ENCODE results near the gene CAMK2A. TPM values are rescaled to one million over a fixed set of nuclear protein-coding genes. Genes with fewer than 3 reads are reported as not detected.
A peak's percentile ranks its signal among the peaks of the same experiment; 100 is the strongest.

Gene CAMK2A
- total RNA-seq, 1 experiment from 2014 or later: not detected

DNA sequence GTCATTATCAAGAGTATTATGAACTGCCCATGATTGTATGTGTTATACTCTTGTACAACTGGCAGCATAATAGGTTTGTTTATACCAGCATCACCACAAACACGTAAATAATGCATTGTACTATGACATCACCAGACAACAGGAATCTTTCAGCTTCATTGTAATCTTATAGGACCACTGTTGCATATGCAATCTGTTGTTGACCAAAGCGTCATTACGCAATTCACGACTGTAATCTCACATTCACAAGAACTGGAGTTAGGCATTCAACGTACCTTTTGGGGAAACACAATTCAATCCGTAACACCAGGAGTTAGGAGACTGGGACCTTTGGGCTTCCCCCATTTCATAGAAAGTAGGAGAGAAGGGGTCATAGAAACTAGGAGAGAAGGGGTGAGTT, 33.5 kb upstream of the CAMK2A start:
- peaks cover 3% of the 10 kb centered on the region for H3K9me3 Mint-ChIP-seq (ENCODE audit: low read depth, unreplicated experiment)
- H3K4me1 Mint-ChIP-seq (ENCODE audit: low read depth, unreplicated experiment): peaks cover 42% of the 10 kb centered on the region

DNA sequence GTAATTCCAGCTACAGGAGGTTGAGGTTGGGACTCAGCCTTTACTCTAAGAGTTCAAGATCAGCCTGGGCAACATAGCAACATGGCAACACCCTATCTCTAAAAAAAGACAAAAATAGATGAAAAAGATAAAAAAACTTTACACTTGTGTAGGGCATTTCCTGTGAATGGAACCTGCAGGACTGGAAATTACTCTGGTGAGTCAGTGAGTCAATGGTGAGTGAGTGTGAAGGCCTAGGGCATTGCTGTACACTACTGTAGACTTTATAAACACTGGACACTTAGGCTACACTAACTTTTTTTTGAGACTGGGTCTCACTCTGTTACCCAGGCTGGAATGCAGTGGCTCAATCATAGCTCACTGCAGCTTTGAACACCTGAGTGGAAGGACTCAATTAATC, 32.6 kb upstream of the CAMK2A start:
- Mint-ChIP-seq H3K36me3 (ENCODE audit: insufficient read depth, unreplicated experiment) (no peaks in the 10 kb centered on the region), H3K4me1 (ENCODE audit: low read depth, unreplicated experiment) (peaks cover 51% of the 10 kb centered on the region), H3K4me3 (ENCODE audit: low read depth, unreplicated experiment) (no peak overlapping the region), H3K27me3 (ENCODE audit: unreplicated experiment) (no peaks in the 10 kb centered on the region), H3K27ac (ENCODE audit: unreplicated experiment) (peak overlapping the region; percentile 81), H3K9me3 (ENCODE audit: low read depth, unreplicated experiment) (peaks cover 3% of the 10 kb centered on the region)
- no TSS peak for BruUV-seq (replicated peaks)
- DNase-seq: peak; percentile 56
- CTCF ChIA-PET: no interaction called here
- intact Hi-C loops (cut with micrococcal nuclease; ENCODE audit: unreplicated experiment): no loop called here
- TF ChIP-seq, protein P1, sequence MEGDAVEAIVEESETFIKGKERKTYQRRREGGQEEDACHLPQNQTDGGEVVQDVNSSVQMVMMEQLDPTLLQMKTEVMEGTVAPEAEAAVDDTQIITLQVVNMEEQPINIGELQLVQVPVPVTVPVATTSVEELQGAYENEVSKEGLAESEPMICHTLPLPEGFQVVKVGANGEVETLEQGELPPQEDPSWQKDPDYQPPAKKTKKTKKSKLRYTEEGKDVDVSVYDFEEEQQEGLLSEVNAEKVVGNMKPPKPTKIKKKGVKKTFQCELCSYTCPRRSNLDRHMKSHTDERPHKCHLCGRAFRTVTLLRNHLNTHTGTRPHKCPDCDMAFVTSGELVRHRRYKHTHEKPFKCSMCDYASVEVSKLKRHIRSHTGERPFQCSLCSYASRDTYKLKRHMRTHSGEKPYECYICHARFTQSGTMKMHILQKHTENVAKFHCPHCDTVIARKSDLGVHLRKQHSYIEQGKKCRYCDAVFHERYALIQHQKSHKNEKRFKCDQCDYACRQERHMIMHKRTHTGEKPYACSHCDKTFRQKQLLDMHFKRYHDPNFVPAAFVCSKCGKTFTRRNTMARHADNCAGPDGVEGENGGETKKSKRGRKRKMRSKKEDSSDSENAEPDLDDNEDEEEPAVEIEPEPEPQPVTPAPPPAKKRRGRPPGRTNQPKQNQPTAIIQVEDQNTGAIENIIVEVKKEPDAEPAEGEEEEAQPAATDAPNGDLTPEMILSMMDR (IDR thresholded peaks at IDR 0.05; ENCODE audit: unreplicated experiment): no peak

More for the DNA sequence above, 33.5 kb upstream of the CAMK2A start:
- no peak for DNase-seq
- TF ChIP-seq, protein P1 (IDR thresholded peaks at IDR 0.05; ENCODE audit: unreplicated experiment): no peak
- BruUV-seq (replicated peaks): no TSS peak
- CTCF ChIA-PET: no interaction called here
- H3K27me3 Mint-ChIP-seq (ENCODE audit: unreplicated experiment): no peaks in the 10 kb centered on the region
- H3K27ac Mint-ChIP-seq (ENCODE audit: unreplicated experiment): no peak overlapping the region
- H3K36me3 Mint-ChIP-seq (ENCODE audit: insufficient read depth, unreplicated experiment): no peaks in the 10 kb centered on the region
- no peak overlapping the region for H3K4me3 Mint-ChIP-seq (ENCODE audit: low read depth, unreplicated experiment)
- intact Hi-C loops (cut with micrococcal nuclease; ENCODE audit: unreplicated experiment): no loop called here

DNA sequence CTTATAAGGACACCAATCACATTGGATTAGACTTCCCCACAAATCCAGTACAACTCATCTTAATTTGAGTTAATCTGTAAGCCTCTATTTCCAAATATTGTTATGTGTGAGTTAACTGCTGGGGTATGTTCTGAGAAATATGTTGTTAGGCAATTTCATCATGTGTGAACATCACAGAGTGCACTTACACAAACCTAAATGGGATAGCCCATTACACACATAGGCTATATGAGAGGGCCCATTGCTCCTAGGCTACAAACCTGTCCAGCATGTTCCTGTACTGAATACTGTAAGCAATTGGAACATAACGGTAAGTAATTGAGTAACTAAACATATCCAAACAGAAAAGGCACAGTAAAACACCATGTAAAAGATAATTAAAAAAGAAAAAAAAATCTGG, 32.2 kb upstream of the CAMK2A start:
- H3K27me3 Mint-ChIP-seq (ENCODE audit: unreplicated experiment): no peaks in the 10 kb centered on the region
- intact Hi-C loops (cut with micrococcal nuclease; ENCODE audit: unreplicated experiment): no loop called here

DNA sequence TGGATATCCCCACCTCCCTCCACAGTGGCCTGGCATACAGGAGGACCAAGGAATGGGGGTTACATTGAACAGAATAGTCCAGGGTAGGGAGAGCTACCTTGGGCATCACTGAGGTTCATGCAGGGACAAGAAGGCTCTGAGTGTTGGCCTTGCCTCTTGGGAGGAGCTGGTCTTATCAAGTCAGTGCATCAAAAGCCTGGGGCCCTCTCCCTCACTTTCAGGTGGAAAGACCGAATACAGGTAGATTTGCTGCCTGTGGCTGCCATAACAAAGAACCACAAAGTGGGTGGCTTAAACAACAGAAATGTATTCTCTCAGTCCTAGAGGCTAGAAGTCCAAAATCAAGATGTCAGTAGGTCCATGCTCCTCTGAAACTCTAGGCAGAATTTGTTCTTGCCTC, 31.6 kb upstream of the CAMK2A start:
- TF ChIP-seq, protein P1 (IDR thresholded peaks at IDR 0.05; ENCODE audit: unreplicated experiment): no peak
- H3K36me3 Mint-ChIP-seq (ENCODE audit: insufficient read depth, unreplicated experiment): no peaks in the 10 kb centered on the region
- BruUV-seq (replicated peaks): no TSS peak
- H3K9me3 Mint-ChIP-seq (ENCODE audit: low read depth, unreplicated experiment): peaks cover 3% of the 10 kb centered on the region
- no peaks in the 10 kb centered on the region for H3K27me3 Mint-ChIP-seq (ENCODE audit: unreplicated experiment)
- no peak overlapping the region for H3K4me3 Mint-ChIP-seq (ENCODE audit: low read depth, unreplicated experiment)
- H3K27ac Mint-ChIP-seq (ENCODE audit: unreplicated experiment): peak overlapping the region; percentile 81
- CTCF ChIA-PET: interaction anchor here (0.5 to 2.2 kb wide), 3 partner anchors 9 to 31 kb away, joined by 3 to 7 read pairs (median 3); partner anchors contain the start of gene ARSI
- no peak for DNase-seq
- intact Hi-C loops (cut with micrococcal nuclease; ENCODE audit: unreplicated experiment): no loop called here
- H3K4me1 Mint-ChIP-seq (ENCODE audit: low read depth, unreplicated experiment): peaks cover 59% of the 10 kb centered on the region

More for the DNA sequence above, 32.2 kb upstream of the CAMK2A start:
- CTCF ChIA-PET: interaction anchor here (2.2 kb wide), 1 partner anchor 19 kb away, joined by 7 read pairs; the partner anchor contains the start of gene ARSI
- Mint-ChIP-seq H3K27ac (ENCODE audit: unreplicated experiment) (peak overlapping the region; percentile 81), H3K9me3 (ENCODE audit: low read depth, unreplicated experiment) (peaks cover 3% of the 10 kb centered on the region), H3K4me1 (ENCODE audit: low read depth, unreplicated experiment) (peaks cover 55% of the 10 kb centered on the region), H3K4me3 (ENCODE audit: low read depth, unreplicated experiment) (no peak overlapping the region), H3K36me3 (ENCODE audit: insufficient read depth, unreplicated experiment) (no peaks in the 10 kb centered on the region)
- DNase-seq: no peak
- BruUV-seq (replicated peaks): no TSS peak
- TF ChIP-seq, protein P1 (IDR thresholded peaks at IDR 0.05; ENCODE audit: unreplicated experiment): no peak
